ENCODE results near the gene USO1.

DNA sequence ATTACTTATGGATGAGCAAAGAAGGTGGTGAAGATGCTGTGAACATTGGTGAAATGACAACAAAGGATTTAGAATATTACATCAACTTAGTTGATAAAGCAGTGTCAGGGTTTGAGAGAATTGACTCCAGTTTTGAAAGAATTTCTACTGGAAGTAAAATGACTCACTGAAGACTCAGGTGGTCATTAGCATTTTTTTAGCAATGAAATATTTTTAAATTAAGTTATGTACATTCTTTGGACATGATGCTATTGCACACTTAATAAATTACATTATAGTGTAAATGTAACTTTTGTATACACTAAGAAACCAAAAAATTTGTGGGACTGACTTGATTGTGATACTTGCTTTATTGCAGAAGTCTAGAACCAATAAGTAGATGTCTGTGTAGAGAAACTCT, 56.9 kb downstream of the USO1 start:
- TF ChIP-seq, protein P1, sequence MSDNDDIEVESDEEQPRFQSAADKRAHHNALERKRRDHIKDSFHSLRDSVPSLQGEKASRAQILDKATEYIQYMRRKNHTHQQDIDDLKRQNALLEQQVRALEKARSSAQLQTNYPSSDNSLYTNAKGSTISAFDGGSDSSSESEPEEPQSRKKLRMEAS (IDR thresholded peaks at IDR 0.05; ENCODE audit: low read depth, low read length) = no peak
- TF ChIP-seq POLR2A (IDR thresholded peaks at IDR 0.05; ENCODE audit: extremely low read depth, insufficient read length) (no peak), MYC (IDR thresholded peaks at IDR 0.05; ENCODE audit: low read depth, low read length) (no peak)
- TF ChIP-seq, protein P2, sequence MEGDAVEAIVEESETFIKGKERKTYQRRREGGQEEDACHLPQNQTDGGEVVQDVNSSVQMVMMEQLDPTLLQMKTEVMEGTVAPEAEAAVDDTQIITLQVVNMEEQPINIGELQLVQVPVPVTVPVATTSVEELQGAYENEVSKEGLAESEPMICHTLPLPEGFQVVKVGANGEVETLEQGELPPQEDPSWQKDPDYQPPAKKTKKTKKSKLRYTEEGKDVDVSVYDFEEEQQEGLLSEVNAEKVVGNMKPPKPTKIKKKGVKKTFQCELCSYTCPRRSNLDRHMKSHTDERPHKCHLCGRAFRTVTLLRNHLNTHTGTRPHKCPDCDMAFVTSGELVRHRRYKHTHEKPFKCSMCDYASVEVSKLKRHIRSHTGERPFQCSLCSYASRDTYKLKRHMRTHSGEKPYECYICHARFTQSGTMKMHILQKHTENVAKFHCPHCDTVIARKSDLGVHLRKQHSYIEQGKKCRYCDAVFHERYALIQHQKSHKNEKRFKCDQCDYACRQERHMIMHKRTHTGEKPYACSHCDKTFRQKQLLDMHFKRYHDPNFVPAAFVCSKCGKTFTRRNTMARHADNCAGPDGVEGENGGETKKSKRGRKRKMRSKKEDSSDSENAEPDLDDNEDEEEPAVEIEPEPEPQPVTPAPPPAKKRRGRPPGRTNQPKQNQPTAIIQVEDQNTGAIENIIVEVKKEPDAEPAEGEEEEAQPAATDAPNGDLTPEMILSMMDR (IDR thresholded peaks at IDR 0.05; ENCODE audit: low read depth, low read length) = no peak
